GM11168 (cell line): ENCODE measurements around the gene CPA2.
"Not testable (repeated sequence)": the region's sequence is repeated elsewhere in the genome, so short reads cannot be mapped to it uniquely, and the experiment has no call there.

Experiments
- in situ Hi-C: fragments of 300-500 bp; cut with MboI; formaldehyde crosslinking; loops from one replicate; pipeline ENCODE4 v1.12.0; 2022; ENCODE audit warnings: low sequenced_read_pairs; ENCODE audit not compliant: unreplicated experiment

CPA2 gene

DNA sequence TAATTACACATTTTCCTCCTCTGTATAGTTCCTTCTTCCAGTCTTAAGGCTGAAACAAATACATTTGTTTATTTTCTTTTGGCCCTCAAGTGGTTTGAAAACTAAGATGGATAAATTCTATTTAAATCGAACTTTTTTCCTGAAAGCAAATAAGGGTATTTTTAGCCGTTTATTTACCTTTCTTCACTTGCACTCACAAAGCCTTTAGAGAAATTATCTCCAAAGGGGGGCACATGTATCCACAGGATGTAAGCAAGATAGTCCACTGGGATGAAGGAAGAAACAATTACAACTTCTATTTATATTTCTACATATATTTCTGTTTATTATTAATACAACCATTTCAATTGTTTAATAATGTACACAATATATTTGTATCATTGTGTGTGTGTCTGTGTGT is 36.5 kb downstream of the CPA2 start:
- in situ Hi-C loops: no loop called here

DNA sequence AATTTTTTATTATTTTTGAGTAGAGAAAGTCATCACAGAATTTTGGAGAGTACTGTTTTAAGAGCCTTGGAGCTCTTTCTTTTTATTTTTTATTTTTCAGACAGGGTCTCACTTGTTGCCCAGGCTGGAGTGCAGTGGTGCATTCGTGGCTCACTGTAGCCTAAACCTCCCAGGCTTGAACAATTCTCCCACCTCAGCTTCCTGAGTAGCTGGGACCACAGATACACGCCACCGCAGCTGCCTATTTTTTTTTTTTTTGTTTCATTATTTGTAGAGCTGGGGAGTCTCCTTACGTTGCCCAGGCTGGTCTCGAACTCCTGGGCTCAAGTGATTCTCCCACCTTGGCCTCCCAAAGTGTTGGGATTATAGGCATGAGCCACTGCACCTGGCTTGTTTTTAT is 36.9 kb downstream of the CPA2 start:
- in situ Hi-C loops: no loop called here

GRCh38 chr7:130303982-130304381 is 37.3 kb downstream of the CPA2 start:
- in situ Hi-C loops: no loop called here

DNA sequence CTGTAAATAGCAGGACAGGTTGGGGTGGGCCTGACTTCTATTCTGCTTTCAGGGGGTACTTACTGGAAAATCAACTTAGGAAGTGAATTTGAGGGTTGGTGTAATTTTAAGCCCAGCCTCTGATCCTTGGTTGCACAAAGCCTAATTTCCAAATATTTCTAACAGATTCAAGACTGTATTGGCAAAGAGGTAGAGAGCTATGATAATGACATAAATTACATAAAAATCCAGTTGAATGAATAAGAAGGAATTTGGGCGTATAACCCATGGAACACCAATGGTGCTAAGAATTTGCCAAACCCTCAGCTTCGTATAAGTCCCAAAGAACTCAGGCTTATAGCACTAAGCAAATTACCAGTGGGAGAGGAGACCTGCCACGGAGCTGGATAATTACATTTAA is 38.2 kb downstream of the CPA2 start:
- in situ Hi-C loops: no loop called here

GRCh38 chr7:130305433-130306042 is 38.9 kb downstream of the CPA2 start:
- in situ Hi-C loops: no loop called here

- in situ Hi-C loops: no loop called here
These were observed 43.3 kb downstream of the CPA2 start for GRCh38 chr7:130309986-130310385.

GRCh38 chr7:130314305-130314704 is 47.6 kb downstream of the CPA2 start:
- in situ Hi-C loops: no loop called here

DNA sequence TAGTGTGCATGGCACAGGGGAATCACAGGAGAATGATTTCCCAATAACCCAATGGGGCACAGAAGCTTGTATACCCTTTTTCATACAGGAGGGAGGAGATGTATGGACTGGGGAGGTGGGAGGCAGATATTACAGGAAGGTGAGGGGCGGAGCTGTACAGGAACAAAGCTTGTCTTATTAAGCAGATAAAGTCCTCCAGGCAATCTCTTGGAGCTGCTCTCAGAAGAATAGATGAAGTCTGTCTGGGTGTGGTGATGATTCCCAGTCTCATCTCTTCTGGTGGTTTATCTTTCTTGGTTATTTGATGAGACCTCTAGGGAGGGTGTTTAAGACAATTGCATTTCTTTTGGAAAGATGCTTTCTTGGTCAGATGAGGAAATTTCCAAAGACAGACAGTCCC is 52.9 kb downstream of the CPA2 start:
- in situ Hi-C loops: no loop called here

DNA sequence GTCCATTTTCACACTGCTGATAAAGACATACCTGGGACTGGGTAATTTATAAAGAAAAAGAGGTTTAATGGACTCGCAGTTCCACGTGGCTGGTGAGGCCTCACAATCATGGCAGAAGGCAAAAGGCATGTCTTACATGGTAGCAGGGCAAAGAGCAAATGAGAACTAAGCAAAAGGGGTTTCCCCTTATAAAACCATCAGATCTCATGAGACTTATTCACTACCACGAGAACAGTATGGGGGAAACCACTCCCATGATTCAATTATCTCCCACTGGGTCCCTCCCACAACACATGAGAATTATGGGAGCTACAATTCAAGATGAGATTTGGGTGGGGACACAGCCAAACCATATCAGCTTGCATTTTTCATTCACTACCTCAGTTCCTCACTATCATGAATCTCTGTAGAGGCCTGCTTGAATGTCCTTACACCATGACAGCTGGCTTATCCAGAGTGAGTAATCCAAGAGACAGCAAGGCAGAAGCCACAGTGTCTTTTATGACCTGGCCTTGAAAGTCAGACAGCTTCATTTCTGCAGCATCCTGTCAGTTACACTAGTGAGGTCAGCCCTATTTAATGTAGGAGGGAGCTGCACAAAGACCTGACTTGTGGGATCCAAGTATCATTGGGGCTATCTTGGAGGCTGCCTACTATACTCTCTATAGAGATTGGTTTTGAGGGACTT is 55.0 kb downstream of the CPA2 start:
- in situ Hi-C loops: not testable (repeated sequence)

DNA sequence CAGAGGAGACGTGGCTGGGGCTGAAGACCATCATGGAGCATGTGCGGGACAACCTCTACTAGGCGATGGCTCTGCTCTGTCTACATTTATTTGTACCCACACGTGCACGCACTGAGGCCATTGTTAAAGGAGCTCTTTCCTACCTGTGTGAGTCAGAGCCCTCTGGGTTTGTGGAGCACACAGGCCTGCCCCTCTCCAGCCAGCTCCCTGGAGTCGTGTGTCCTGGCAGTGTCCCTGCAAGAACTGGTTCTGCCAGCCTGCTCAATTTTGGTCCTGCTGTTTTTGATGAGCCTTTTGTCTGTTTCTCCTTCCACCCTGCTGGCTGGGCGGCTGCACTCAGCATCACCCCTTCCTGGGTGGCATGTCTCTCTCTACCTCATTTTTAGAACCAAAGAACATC is 56.0 kb downstream of the CPA2 start:
- in situ Hi-C loops: no loop called here

DNA sequence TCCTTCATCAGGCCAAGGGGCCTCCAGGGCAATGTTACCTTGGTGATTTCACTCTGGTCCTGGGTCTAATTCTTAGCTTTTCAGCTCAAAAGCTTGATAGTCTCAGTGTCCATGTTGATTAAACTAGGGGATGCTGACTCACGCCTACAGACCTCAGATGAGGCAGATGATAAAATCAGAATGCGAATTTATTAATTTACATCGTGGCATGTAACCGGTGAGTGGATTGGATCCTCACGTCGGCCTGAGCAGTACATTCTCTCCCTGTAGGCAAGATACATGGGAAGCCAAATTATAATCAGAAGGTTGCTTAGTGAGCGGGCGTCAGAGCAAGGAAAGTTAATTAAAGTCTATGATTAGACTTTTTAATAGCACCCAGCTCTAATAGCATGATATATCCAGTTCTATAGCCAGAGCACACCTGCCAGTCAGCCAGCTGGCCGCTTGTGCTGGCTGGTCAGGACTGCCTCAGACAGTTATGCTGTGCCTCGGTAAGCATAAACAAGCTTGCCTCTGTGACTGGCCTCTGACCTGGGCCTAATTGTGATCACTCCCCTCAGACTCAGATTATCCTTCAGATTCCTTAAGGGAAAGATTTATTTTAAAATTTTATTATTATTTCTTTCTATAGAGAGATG is 57.8 kb downstream of the CPA2 start:
- in situ Hi-C loops: no loop called here

- in situ Hi-C loops: no loop called here
These were observed 63.0 kb downstream of the CPA2 start for GRCh38 chr7:130329681-130330080.

DNA sequence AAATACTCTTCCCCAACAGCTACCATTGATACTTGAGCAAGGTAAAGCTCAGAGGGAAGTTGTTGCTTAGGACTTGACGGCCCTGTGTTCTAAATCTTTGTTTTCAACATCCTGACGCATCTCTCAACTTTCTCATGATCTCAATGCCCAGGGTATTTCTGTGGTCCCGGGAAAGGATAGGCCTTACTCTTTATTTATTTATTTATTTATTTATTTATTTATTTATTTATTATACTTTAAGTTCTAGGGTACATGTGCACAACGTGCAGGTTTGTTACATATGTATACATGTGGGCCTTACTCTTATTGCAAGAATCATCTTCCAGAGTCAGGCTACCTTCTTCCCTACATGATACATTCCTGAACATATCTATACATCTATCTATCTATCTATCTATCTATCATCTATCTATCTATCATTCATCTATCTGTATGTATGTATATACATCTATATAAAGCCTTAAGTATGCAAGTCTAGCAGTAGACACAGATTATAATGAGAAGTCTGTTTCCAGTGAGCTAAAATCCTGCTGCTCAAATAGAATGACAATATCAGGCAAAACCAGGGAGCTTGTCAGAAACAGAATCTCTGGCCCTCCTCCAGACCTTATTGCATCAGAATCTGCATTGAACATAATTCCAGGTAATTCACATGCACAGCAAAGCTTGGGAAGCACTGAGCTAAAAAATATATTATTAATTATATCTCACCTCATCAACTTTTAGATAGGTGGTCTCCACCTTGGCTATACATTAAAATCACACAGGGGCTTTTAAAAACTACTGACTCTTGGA is 65.8 kb downstream of the CPA2 start:
- in situ Hi-C loops: no loop called here

- in situ Hi-C loops: no loop called here
These were observed 67.2 kb downstream of the CPA2 start for GRCh38 chr7:130333832-130334231.

DNA sequence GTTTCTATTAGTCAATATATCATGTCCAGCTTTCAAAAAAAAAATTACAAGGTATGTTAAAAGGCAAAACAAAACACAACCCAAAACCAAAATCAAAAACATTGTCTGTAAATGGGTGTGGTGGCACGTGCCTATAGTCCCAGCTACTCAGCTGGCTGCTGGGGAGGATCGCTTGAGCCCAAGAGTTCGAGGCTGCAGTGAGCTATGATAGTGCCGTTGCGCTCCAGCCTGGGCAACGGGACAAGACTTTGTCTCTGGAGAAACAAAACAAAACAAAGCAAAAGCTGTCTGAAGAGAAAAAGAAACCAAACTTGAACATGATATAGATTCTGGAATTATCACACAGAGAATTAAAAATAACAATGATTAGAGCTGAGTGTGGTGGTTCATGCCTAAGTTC is 67.6 kb downstream of the CPA2 start:
- in situ Hi-C loops: no loop called here

- in situ Hi-C loops: no loop called here
These were observed 70.8 kb downstream of the CPA2 start for GRCh38 chr7:130337410-130337971.

- in situ Hi-C loops: no loop called here
These were observed 71.6 kb downstream of the CPA2 start for GRCh38 chr7:130338233-130338632.
